HTR-8/SVneo (cell line): Measurements from ENCODE around the gene NBPF3.
"Not testable (repeated sequence)": the region's sequence is repeated elsewhere in the genome, so short reads cannot be mapped to it uniquely, and the experiment has no call there.

Experiments
- DNase-seq: peaks from one replicate; pipeline ENCODE4 v3.0.0; 2011; ENCODE audit warnings: low spot score, mixed read lengths; ENCODE audit not compliant: insufficient read length
- FAIRE-seq: peaks from 2 replicates; lab custom pipeline; 2011; peaks lifted over from hg19 to GRCh38; lab: Jason Lieb, UNC

NBPF3 gene

DNA sequence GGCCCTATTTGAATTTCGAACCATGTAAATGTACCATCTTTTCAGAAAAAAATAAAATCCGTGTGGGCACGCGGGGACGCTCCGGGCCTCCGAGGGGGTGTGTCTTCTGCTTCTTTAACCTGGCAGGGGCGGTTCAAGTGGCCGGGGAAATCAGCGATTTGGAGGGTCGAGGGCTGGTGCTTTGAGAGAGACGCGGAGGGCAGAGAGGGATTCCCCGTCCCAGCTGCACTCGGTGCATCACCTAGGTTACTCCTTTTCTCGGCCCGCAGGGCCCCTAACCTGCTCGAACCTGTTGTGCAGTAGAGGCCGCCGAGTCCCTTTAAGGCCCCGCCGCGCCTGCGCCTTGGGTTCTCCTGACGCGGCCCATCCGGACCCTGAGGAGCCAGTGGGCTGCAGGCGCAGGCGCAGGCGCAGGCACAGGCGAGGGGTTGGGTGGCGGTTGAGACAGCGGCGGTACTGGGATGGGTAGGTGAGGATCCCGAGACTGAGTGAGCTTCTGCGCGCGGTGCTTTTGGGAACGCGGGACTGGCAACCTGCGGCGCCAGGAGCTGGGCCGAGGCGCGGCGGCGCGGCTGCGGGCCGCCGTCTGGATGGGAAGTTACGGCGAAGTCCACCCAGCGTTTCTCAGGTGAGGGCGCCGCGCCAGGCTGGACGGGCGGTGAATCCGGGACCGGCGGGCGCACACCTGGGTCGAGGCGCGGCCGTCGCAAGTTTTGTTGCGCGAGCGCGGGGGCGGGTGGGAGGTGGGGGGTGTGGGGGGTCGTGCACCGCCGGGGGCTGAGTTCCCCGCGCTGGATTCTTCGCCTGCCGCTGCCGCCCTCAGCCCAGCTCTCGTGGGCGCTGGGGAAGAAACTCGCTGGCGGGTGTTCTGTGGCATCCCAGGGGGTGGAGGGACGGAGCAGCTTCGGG lies at the start of gene NBPF3:
Gene NBPF3, plus strand, starts transcription at position 417 of the 909 bp plus-strand sequence. CDS start 4,950 bp downstream, outside the sequence.
- FAIRE-seq (no peak), DNase-seq (peak; percentile 80)

DNA sequence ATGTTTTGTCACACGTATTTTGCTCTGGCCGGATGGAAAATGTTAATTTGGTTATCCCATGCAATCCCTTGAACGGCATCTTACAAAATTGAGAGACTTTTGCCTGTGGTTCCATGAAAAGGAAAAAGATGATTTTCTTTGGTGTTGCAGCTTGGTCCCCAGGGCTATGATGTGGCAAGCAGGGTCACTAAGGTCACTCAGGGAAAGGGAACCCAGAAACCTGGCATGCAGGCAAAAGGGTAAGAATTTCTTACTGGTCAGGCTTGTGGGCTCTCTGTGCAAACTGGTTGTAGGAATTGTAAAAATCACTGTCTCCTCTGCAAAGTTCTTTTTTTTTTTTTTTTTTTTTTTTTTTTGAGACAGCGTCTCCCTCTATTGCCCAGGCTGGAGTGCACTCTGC lies 48.4 kb upstream of the NBPF3 start:
- no peak for FAIRE-seq
- no peak for DNase-seq

DNA sequence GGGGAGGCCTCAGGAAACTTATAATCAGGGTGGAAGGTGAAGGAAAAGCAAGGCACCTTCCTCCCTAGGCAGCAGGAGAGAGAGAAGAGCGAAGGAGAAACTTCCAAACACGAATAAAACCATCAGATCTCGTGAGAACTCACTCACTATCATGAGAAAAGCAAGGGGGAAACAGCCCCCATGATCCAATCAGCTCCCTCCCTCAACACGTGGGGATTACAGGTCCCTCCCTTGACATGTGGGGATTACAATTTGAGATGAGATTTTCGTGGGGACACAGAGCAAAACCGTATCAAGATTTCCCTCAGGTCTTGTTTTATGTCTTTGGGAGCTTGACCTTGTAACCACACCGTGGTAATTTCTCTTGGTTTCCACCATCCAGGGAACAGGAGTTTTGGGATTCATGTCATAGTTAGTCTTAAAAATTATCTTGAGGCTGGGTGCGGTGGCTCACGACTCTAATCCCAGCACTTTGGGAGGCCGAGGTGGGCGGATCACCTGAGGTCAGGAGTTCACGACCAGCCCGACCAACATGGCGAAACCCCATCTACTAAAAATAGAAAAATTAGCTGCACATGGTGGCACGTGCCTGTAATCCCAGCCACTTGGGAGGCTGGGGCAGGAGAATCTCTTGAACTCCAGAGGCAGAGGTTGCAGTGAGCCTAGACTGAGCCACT lies 47.2 kb upstream of the NBPF3 start:
- DNase-seq = no peak
- FAIRE-seq = no peak

GRCh38 chr1:21396516-21396915 lies 43.4 kb upstream of the NBPF3 start:
- no peak for DNase-seq
- FAIRE-seq = no peak

- DNase-seq (no peak), FAIRE-seq (no peak)
Observed at GRCh38 chr1:21397813-21398188, 42.1 kb upstream of the NBPF3 start.

GRCh38 chr1:21401726-21402346 lies 38.1 kb upstream of the NBPF3 start:
- DNase-seq, FAIRE-seq: not testable (repeated sequence)

GRCh38 chr1:21406659-21407058 lies 33.3 kb upstream of the NBPF3 start:
- DNase-seq (no peak), FAIRE-seq (no peak)

GRCh38 chr1:21409897-21410296 lies 30.0 kb upstream of the NBPF3 start:
- not testable (repeated sequence) for FAIRE-seq

GRCh38 chr1:21414015-21414414 lies 25.9 kb upstream of the NBPF3 start:
- no peak for DNase-seq
- no peak for FAIRE-seq

More at GRCh38 chr1:21409897-21410296, 30.0 kb upstream of the NBPF3 start:
- DNase-seq = not testable (repeated sequence)

DNA sequence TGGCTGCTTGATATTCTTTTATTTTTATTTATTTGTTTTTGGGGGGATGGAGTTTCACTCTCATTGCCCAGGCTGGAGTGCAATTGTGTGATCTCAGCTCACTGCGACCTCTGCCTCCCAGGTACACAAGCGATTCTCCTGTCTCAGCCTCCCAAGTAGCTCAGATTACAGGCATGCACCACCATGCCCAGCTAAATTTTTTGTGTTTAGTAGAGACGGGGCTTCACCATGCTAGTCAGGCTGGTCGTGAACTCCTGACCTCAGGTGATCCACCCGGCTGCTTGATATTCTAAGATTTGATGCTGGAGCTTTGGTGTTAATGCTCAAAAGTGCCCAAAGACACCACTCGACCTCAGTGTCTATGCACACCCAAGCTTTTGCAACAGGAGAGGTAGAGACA lies 19.6 kb upstream of the NBPF3 start:
- DNase-seq, FAIRE-seq: not testable (repeated sequence)

DNA sequence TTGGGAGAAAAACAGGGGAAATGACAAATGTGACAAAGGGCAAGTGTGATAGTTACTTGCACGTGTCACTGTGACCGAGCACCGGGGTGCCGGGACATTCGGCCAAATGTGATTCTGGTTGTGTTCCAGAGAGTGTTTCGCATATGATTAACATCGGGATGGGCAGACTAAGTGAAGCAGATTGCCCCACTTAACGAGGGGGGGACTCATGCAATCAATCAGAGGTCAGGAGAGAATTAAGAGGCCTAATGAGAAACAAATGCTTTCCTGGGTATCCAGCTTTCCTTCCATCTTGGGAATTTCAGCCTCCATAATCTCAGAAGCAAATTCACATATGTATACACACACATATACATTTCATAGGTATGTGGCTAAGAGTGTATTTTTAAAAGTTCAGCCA lies 18.6 kb upstream of the NBPF3 start:
- DNase-seq, FAIRE-seq: not testable (repeated sequence)

DNA sequence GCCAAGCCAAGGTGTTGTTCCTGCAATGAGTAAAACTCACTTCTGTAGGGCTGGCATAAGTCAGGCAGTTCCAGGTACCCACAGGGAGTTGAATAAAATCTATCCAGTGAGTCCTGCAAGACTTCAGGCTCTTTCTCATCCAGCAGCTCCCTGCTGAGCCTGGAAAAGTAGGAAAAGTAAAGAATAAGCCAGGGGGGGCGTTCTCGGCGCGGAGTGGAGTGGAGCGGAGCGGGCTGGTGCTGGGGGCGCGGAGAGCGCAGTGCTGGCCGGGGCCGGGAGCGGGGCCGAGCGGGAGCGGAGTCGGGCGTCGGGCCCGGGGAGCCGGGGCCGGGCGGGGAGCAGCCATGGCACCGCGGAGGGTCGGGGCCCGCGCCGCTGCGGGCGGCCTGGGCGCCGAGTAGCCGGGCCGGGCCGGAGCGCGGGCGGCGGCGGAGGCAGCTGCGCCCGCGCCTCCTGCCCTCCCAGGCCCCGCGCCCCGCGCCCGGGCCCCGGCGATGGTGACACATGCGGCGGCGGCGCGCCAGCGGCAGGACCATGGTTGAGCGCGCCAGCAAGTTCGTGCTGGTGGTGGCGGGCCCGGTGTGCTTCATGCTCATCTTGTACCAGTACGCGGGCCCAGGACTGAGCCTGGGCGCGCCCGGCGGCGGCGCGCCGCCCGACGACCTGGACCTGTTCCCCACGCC lies 12.0 kb upstream of the NBPF3 start:
- not testable (repeated sequence) for FAIRE-seq

DNA sequence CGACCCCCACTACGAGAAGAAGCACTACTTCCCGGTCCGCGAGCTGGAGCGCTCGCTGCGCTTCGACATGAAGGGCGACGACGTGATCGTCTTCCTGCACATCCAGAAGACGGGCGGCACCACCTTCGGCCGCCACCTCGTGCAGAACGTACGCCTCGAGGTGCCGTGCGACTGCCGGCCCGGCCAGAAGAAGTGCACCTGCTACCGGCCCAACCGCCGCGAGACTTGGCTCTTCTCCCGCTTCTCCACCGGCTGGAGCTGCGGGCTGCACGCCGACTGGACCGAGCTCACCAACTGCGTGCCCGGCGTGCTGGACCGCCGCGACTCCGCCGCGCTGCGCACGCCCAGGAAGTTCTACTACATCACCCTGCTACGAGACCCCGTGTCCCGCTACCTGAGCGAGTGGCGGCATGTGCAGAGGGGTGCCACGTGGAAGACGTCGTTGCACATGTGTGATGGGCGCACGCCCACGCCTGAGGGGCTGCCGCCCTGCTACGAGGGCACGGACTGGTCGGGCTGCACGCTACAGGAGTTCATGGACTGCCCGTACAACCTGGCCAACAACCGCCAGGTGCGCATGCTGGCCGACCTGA lies 11.4 kb upstream of the NBPF3 start:
- not testable (repeated sequence) for DNase-seq, FAIRE-seq

More for the DNA sequence above, 12.0 kb upstream of the NBPF3 start:
- not testable (repeated sequence) for DNase-seq

DNA sequence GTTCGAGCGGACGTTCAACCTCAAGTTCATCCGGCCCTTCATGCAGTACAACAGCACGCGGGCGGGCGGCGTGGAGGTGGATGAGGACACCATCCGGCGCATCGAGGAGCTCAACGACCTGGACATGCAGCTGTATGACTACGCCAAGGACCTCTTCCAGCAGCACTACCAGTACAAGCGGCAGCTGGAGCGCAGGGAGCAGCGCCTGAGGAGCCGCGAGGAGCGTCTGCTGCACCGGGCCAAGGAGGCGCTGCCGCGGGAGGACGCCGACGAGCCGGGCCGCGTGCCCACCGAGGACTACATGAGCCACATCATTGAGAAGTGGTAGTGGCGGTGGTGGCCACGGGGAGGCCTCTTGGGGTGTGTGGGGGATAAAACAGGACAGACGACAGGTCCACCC lies 10.7 kb upstream of the NBPF3 start:
- not testable (repeated sequence) for FAIRE-seq, DNase-seq

DNA sequence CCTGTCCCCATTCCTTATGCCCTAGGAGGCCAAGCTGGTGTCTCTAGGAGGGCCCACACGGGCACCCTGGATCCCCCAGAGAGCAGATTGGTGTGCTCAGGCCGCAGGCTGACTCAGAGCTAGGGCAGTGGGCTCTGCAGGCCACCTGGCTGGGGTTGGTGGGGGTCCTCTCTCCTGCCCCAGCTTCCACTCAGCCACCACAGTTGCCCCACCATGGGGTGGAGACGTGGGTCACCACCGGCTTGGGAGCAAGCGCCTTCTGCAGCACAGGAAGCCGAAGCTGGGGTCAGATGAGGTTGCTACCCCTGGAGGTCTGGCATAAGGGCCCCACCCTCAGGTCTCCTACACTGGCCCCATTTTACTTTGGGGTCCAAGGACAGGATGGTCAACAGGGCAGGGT lies 9.1 kb upstream of the NBPF3 start:
- not testable (repeated sequence) for FAIRE-seq, DNase-seq

GRCh38 chr1:21434394-21434793 lies 5.5 kb upstream of the NBPF3 start:
- FAIRE-seq = no peak

DNA sequence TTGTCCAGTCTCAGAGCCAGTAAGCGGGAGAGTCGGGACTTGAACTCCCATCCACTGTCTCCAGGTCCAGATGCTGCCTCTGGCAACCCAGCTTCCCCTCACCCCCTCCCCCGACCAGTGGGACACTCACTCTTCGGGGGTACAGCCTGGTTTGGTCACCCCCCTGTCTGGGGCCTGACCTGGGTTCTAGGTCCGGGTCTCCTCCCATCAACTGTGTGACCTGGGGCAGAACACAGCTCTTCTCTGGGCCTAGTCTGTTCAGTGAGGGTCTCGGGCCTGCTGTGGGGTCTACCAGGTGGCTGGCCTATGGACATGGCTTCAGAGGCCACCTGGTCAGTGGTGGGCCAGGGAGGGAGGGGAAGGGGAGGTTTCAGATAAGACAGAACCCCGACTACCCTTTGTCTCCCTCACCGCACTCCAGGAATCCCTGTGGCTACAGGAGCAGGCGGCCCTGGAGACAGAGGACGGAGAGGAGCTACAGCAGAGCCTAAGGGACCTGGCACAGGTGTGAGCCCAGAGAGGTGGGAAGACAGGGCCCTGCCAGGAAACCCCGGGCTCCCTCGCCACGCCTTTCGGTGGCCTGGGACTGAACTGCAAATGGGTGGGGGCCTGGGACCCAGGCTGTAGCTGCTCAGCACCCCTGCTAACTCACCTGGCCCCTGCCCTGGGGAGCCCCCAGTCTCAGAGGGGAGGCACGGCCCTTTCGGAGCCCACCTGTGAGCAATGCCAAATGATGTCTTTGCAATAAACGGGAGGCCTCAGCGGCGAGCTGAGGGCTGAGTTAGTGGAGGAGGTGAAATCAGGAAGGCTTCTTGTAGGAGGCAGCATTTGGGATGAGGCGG lies 4.1 kb upstream of the NBPF3 start:
- FAIRE-seq (no peak), DNase-seq (no peak)

More at GRCh38 chr1:21434394-21434793, 5.5 kb upstream of the NBPF3 start:
- no peak for DNase-seq

DNA sequence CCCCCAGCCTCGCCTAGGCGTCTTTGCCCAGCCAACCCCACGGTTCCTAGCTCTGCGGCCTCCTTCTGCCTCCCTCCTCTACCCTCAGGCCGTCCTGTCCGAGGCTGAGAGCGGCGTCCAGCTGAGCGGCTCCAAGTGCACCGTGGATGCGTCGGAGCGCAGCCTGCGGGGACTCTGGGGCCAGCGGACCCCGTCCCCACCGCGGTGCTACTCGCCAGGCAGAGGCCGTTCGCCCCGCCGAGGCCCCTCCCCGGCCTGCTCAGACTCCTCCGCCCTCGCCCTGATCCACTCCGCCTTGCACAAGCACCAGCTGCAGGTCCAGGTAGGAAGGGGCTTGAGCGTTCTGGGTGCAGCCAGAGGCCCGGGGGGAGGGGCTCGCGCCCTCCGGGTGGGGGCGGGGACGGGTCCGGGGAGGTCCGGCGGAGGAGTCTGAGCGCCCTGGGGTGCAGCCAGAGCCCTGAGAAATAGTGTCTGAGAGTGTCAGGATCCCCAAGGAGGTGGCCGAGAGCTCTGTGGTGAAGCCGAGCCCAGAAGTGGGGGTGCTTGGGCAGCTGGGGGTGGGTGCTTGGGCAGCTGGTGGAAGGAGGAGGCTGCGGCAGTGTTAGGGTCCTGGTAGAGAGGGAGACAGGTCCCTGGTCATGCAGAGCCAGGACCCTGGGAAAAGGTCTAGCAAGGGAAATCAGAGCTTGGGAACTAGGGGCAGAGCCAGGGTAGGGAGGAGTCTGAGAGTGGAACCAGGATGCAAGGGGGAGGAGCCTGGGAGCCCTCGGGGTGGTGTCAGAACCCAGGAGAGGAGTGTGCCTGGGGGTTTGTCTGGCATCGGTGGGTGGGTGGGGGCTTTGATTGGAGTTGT lies 3.2 kb upstream of the NBPF3 start:
- FAIRE-seq (no peak), DNase-seq (no peak)
